OCI-LY1 (cell line): Measurements from ENCODE around the gene CAPRIN2.

Experiments used
- H2AFZ ChIP-seq: fragments of 200-600 bp; sonication (generic), shearing (Covaris generic); 2 replicates; pipeline ENCODE4 v1.6.0; 2014; ENCODE audit warnings: antibody characterized with exemption, mild to moderate bottlenecking, low read length
- H3F3A ChIP-seq: fragments of 200-600 bp; sonication (generic), shearing (Covaris generic); 2 replicates; pipeline ENCODE4 v1.6.0; 2014; ENCODE audit warnings: mild to moderate bottlenecking, antibody characterized with exemption, low read length, moderate library complexity; ENCODE audit not compliant: insufficient read depth
- H3K27ac ChIP-seq: fragments of 200-600 bp; sonication (generic); 2 replicates; pipeline ENCODE4 v1.5.1; 2014; ENCODE audit warnings: low read length, mixed run types, mild to moderate bottlenecking, low read depth; ENCODE audit not compliant: poor library complexity, severe bottlenecking
- H3K27me3 ChIP-seq: fragments of 200-600 bp; sonication (generic); 2 replicates; pipeline ENCODE4 v1.6.0; 2014; ENCODE audit warnings: antibody characterized with exemption, mild to moderate bottlenecking, low read length, moderate library complexity; ENCODE audit not compliant: insufficient read depth
- H3K36me3 ChIP-seq: fragments of 200-600 bp; sonication (generic); 2 replicates; pipeline ENCODE4 v1.6.1; 2014; ENCODE audit warnings: mild to moderate bottlenecking, antibody characterized with exemption, low read length, moderate library complexity, mixed read lengths; ENCODE audit not compliant: insufficient read depth
- H3K4me1 ChIP-seq: fragments of 200-600 bp; sonication (generic); 2 replicates; pipeline ENCODE4 v1.5.1; 2014; ENCODE audit warnings: mild to moderate bottlenecking, low read length, moderate library complexity; ENCODE audit not compliant: insufficient read depth, severe bottlenecking
- H3K4me2 ChIP-seq: fragments of 200-600 bp; sonication (generic), shearing (Covaris generic); 2 replicates; pipeline ENCODE4 v1.6.1; 2014; ENCODE audit warnings: low read length
- H3K4me3 ChIP-seq: fragments of 200-600 bp; sonication (generic); 2 replicates; pipeline ENCODE4 v1.5.1; 2014; ENCODE audit warnings: low read length, low read depth, mild to moderate bottlenecking, mixed read lengths; ENCODE audit not compliant: poor library complexity, severe bottlenecking
- H3K79me2 ChIP-seq: fragments of 200-600 bp; shearing (Covaris generic); 2 replicates; pipeline ENCODE4 v1.6.1; 2016; ENCODE audit warnings: mixed run types, low read length, mixed read lengths; ENCODE audit not compliant: insufficient read depth
- H3K9ac ChIP-seq: fragments of 200-600 bp; sonication (generic), shearing (Covaris generic); 2 replicates; pipeline ENCODE4 v1.6.1; 2014; ENCODE audit warnings: mild to moderate bottlenecking, low read length, mixed read lengths
- H3K9me2 ChIP-seq: fragments of 200-600 bp; sonication (generic), shearing (Covaris generic); 2 replicates; pipeline ENCODE4 v1.6.1; 2014; ENCODE audit warnings: low read depth, mild to moderate bottlenecking, low read length, mixed read lengths
- H3K9me3 ChIP-seq: fragments of 200-600 bp; shearing (Covaris generic); 2 replicates; pipeline ENCODE4 v1.6.1; 2014; ENCODE audit warnings: low read length, mixed read lengths
- H4K20me1 ChIP-seq: fragments of 200-600 bp; sonication (generic), shearing (Covaris generic); 2 replicates; pipeline ENCODE4 v1.6.0; 2016; ENCODE audit warnings: mild to moderate bottlenecking, low read length; ENCODE audit not compliant: insufficient read depth
- CTCF ChIP-seq: fragments of 200-600 bp; sonication (generic), shearing (Covaris generic); IDR thresholded peaks from 2 replicates; pipeline ENCODE4 v1.5.1; 2017; ENCODE audit warnings: mild to moderate bottlenecking, antibody characterized with exemption, low read length, moderate library complexity, mixed read lengths
- EZH2 ChIP-seq: fragments of 200-600 bp; sonication (generic), shearing (Covaris generic); IDR thresholded peaks from 2 replicates; pipeline ENCODE4 v1.8.0; 2017; ENCODE audit warnings: borderline replicate concordance, mixed run types, mild to moderate bottlenecking, antibody characterized with exemption, low read length, moderate library complexity, mixed read lengths

Gene CAPRIN2

GRCh38 chr12:30730011-30730410 is 24.7 kb downstream of the CAPRIN2 start:
- no peaks in the 10 kb centered on the region for H3K9me3 ChIP-seq
- no peaks in the 10 kb centered on the region for H4K20me1 ChIP-seq
- H3K4me3 ChIP-seq, result no peak overlapping the region
- no peak overlapping the region for H3K27ac ChIP-seq
- H3F3A ChIP-seq, result no peaks in the 10 kb centered on the region
- no peak overlapping the region for H3K4me2 ChIP-seq
- H3K27me3 ChIP-seq, result no peaks in the 10 kb centered on the region
- no peaks in the 10 kb centered on the region for H3K4me1 ChIP-seq
- H3K79me2 ChIP-seq, result no peaks in the 10 kb centered on the region
- no peak overlapping the region for H3K9ac ChIP-seq
- TF ChIP-seq EZH2 (no peak), CTCF (no peak)
- no peak overlapping the region for H2AFZ ChIP-seq
- no peaks in the 10 kb centered on the region for H3K9me2 ChIP-seq
- H3K36me3 ChIP-seq, result peaks cover 25% of the 10 kb centered on the region; the same call in 1 of the 2 replicates

DNA sequence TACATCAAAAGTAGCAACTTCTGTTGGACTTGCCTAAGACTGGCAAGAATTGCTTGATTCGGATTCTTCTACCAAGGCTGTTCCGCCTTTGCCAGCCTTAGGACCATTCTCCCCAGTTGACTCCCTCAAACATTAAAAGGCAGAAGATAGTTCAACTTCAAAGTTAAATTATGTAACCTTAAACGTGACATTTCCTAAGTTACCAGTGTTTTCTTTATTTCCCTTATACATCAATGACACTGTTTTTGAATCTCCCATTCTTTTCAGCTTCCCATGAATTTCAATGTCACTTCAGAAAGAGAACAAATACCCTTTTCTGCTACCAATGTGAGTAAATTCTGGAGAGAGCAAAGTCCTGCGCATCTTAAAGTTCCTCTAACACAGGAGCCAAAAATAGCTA is 25.2 kb downstream of the CAPRIN2 start:
- no peaks in the 10 kb centered on the region for H3K27me3 ChIP-seq
- TF ChIP-seq CTCF (no peak), EZH2 (no peak)
- H3F3A ChIP-seq, result no peaks in the 10 kb centered on the region
- H3K36me3 ChIP-seq, result peaks cover 25% of the 10 kb centered on the region; the same call in 1 of the 2 replicates
- H3K4me2 ChIP-seq, result no peak overlapping the region
- H3K27ac ChIP-seq, result no peak overlapping the region
- no peaks in the 10 kb centered on the region for H4K20me1 ChIP-seq
- H3K9me2 ChIP-seq, result no peaks in the 10 kb centered on the region
- H3K9me3 ChIP-seq, result no peaks in the 10 kb centered on the region
- no peak overlapping the region for H3K9ac ChIP-seq
- no peak overlapping the region for H2AFZ ChIP-seq
- no peak overlapping the region for H3K4me3 ChIP-seq
- H3K4me1 ChIP-seq, result no peaks in the 10 kb centered on the region
- no peaks in the 10 kb centered on the region for H3K79me2 ChIP-seq

DNA sequence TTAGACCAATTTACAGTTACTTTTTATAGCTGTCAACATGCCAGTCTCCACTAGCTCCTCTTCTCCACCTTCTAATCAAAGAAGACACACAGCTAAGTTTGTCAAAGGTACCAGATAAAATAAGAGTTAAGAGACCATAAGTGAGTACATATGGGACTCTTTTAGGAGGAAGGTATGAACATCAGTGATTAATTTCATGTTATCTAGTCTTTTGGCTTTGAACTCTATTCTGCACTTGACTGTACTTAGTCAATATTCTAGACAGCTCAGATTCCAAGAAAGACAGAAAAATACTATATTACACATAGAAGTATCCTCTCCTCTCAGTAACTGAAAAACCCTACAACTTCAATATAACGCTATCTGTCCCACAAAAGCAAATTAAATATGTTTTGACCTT is 28.1 kb downstream of the CAPRIN2 start:
- Histone ChIP-seq H3K79me2 (no peaks in the 10 kb centered on the region), H3K27me3 (no peaks in the 10 kb centered on the region), H3K4me2 (no peak overlapping the region), H3K4me3 (no peak overlapping the region), H3K4me1 (no peaks in the 10 kb centered on the region), H3K9me3 (no peaks in the 10 kb centered on the region), H2AFZ (no peak overlapping the region), H3K36me3 (peaks cover 29% of the 10 kb centered on the region; the same call in 1 of the 2 replicates), H3K9ac (no peak overlapping the region), H3K27ac (no peak overlapping the region), H4K20me1 (no peaks in the 10 kb centered on the region), H3F3A (no peaks in the 10 kb centered on the region), H3K9me2 (no peaks in the 10 kb centered on the region)
- TF ChIP-seq CTCF (no peak), EZH2 (no peak)
